Naive thymus-derived CD4-positive, alpha-beta T cell (primary cell): ENCODE measurements around the gene RHEB. TPM values are rescaled to one million over a fixed set of nuclear protein-coding genes. Genes with fewer than 3 reads are reported as not detected.

ENCODE experiments used
- ATAC-seq: fragments of 150-1000 bp; cut with Tn5 transposase; 2 replicates; pipeline ENCODE4 v1.10.0; 2021; ENCODE audit warnings: mild to moderate bottlenecking, moderate library complexity
- CTCF ChIA-PET: fragments of 350-600 bp; sonication (Branson Sonifier 250); formaldehyde crosslinking; loops from one replicate; lab custom pipeline; 2021; ENCODE audit warnings: antibody characterized with exemption; lab: Charles Lee
- POLR2A ChIA-PET: fragments of 350-600 bp; sonication (Branson Sonifier 250); formaldehyde crosslinking; loops from one replicate; lab custom pipeline; 2021; ENCODE audit warnings: antibody characterized with exemption, inconsistent platforms; lab: Charles Lee
- DNase-seq, 9 donors: peaks; one replicate each; pipeline versions ENCODE4 v3.0.0 to v3.0.0-alpha.2; 2020 to 2022; ENCODE audit warnings: mixed read lengths in 1 of 9
- H3K27ac ChIP-seq: one replicate; pipeline ENCODE4 v1.7.0; 2013; ENCODE audit warnings: mild to moderate bottlenecking, low read depth, low read length, moderate library complexity
- H3K27me3 ChIP-seq, 2 donors: one replicate each; pipeline ENCODE4 v1.7.0; 2013; ENCODE audit warnings: low read length in 2 of 2, mild to moderate bottlenecking in 2 of 2, moderate library complexity in 2 of 2; ENCODE audit not compliant: control insufficient read depth in 2 of 2, insufficient read depth in 2 of 2
- H3K36me3 ChIP-seq, 3 experiments: 1 replicate in 2 of 3; 2 replicates in 1 of 3; pipeline ENCODE4 v1.7.0; 2013; ENCODE audit warnings: low read length in 3 of 3, mild to moderate bottlenecking in 3 of 3, moderate library complexity in 1 of 3; ENCODE audit not compliant: insufficient read depth in 3 of 3, control insufficient read depth in 2 of 3
- H3K4me1 ChIP-seq, 2 donors: one replicate each; pipeline ENCODE4 v1.7.0; 2013; ENCODE audit warnings: low read length in 2 of 2, mild to moderate bottlenecking in 2 of 2, moderate library complexity in 1 of 2; ENCODE audit not compliant: control insufficient read depth in 2 of 2, insufficient read depth in 2 of 2
- H3K4me3 ChIP-seq: 2 replicates; pipeline ENCODE4 v1.7.0; 2013; ENCODE audit warnings: mild to moderate bottlenecking, low read length
- H3K9me3 ChIP-seq, 3 experiments: 1 replicate in 2 of 3; 2 replicates in 1 of 3; pipeline ENCODE4 v1.7.0; 2013; ENCODE audit warnings: low read length in 3 of 3; ENCODE audit not compliant: control insufficient read depth in 2 of 3
- H3K27ac Mint-ChIP-seq, 9 donors: one replicate each; pipeline ENCODE4 v1.8.0; 2020 to 2022; ENCODE audit warnings: mixed read lengths in 9 of 9, mild to moderate bottlenecking in 8 of 9, moderate library complexity in 5 of 9, inconsistent platforms in 2 of 9
- H3K27me3 Mint-ChIP-seq, 5 donors: one replicate each; pipeline ENCODE4 v1.8.0; 2021 to 2022; ENCODE audit warnings: mixed read lengths in 5 of 5, mild to moderate bottlenecking in 1 of 5
- H3K36me3 Mint-ChIP-seq, 5 donors: one replicate each; pipeline ENCODE4 v1.8.0; 2020 to 2022; ENCODE audit warnings: mixed read lengths in 5 of 5, mild to moderate bottlenecking in 3 of 5, inconsistent platforms in 1 of 5
- H3K4me1 Mint-ChIP-seq, 7 donors: one replicate each; pipeline ENCODE4 v1.8.0; 2020 to 2022; ENCODE audit warnings: mixed read lengths in 7 of 7, mild to moderate bottlenecking in 3 of 7, inconsistent platforms in 1 of 7
- H3K4me3 Mint-ChIP-seq, 10 donors: one replicate each; pipeline ENCODE4 v1.8.0; 2020 to 2022; ENCODE audit warnings: mild to moderate bottlenecking in 10 of 10, mixed read lengths in 10 of 10, moderate library complexity in 6 of 10, inconsistent platforms in 2 of 10
- H3K9me3 Mint-ChIP-seq, 11 donors: one replicate each; pipeline ENCODE4 v1.8.0; 2020 to 2022; ENCODE audit warnings: mixed read lengths in 11 of 11, mild to moderate bottlenecking in 4 of 11, inconsistent platforms in 1 of 11, moderate library complexity in 1 of 11
- intact Hi-C, 2 donors: fragments of 100-400 bp; cut with micrococcal nuclease; formaldehyde crosslinking; loops; one replicate each; pipeline ENCODE4 v1.15.1; 2023
- polyA plus RNA-seq, 2 donors: library from polyadenylated mRNA; unstranded; fragments of 300-500 nt; fragmentation: Illumina TruSeq; gene quantifications; one replicate each; pipeline ENCODE4 v1.2.3, GENCODE V29; 2021
- total RNA-seq, 6 experiments: library from RNA in 5 of 6; stranded (reverse) in 5 of 6; gene quantifications; 1 replicate in 5 of 6; 2 replicates in 1 of 6; pipeline ENCODE4 v1.2.3 and lab custom pipeline; 2021 to 2026

RHEB gene
- total and polyA plus RNA-seq, 7 experiments from 2014 or later = 31.2 to 62.6 (median 50.8) TPM

- Histone ChIP-seq H3K36me3 (peaks cover 0 to 23% (median 11%) of the 10 kb centered on the region in 3 experiments), H3K27ac (no peak overlapping the region), H3K9me3 (no peaks in the 10 kb centered on the region), H3K4me3 (no peak overlapping the region), H3K4me1 (peaks cover 0 to under 1% of the 10 kb centered on the region in 2 donors), H3K27me3 (no peaks in the 10 kb centered on the region)
- ATAC-seq (no peak), DNase-seq (no peak)
- intact Hi-C loops = no loop called here
- ChIA-PET CTCF (no interaction called here), POLR2A (no interaction called here)
- Mint-ChIP-seq H3K27ac (peak overlapping the region in 3 of 9 donors; percentile 9 to 61 (median 34)), H3K4me3 (peak overlapping the region in 1 of 10 donors; percentile 34), H3K36me3 (peaks cover 6 to 42% (median 11%) of the 10 kb centered on the region in 5 donors), H3K4me1 (peaks cover 31 to 51% (median 43%) of the 10 kb centered on the region in 7 donors), H3K27me3 (no peaks in the 10 kb centered on the region), H3K9me3 (no peaks in the 10 kb centered on the region)
Measured at GRCh38 chr7:151493083-151493482, 26.6 kb downstream of the RHEB start.

GRCh38 chr7:151491859-151492258 is 27.8 kb downstream of the RHEB start:
- peaks cover 22 to 39% (median 32%) of the 10 kb centered on the region in 7 donors for H3K4me1 Mint-ChIP-seq

DNA sequence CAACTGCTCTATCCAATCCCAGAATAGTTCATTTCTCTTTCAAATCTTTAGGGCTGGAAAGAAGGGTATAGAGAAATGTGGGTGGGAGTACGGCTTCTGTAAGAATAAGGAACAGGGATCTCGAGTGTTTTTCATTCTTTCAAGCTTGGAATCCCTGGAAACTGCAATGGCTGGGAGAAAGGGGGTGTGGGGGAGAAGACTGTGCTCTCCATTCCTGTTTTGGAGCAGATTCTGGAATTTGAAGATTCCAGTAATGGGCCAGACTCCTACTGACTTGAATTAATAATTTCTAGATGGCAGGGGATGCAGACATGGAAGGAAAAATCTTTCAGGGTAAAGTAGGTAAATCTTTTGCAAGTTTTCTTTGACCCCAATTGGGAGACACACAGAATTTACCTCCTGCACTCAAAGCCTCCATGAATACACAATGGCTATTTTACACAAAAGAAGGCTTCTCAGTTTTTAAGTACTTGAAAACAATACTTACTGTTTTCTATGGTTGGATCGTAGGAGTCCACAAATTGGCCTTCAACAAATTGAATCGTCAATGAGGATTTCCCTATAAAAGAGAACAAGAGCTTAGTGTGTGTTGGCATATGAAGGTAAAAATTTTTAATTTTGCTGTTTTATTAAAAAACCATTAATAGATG is 29.1 kb downstream of the RHEB start:
- Mint-ChIP-seq H3K4me3 (no peak overlapping the region), H3K36me3 (peaks cover 6 to 48% (median 21%) of the 10 kb centered on the region in 5 donors), H3K9me3 (no peaks in the 10 kb centered on the region), H3K4me1 (peaks cover 22 to 34% (median 27%) of the 10 kb centered on the region in 7 donors), H3K27ac (no peak overlapping the region), H3K27me3 (no peaks in the 10 kb centered on the region)
- Histone ChIP-seq H3K27ac (no peak overlapping the region), H3K36me3 (peaks cover 8 to 46% (median 11%) of the 10 kb centered on the region in 3 experiments), H3K4me3 (no peak overlapping the region), H3K4me1 (no peaks in the 10 kb centered on the region), H3K9me3 (no peaks in the 10 kb centered on the region), H3K27me3 (no peaks in the 10 kb centered on the region)
- ChIA-PET CTCF (interaction anchor here (0.5 to 1.5 kb wide), 2 partner anchors 26 to 175 kb away, joined by 3 to 5 read pairs; no protein-coding TSS in a partner anchor), POLR2A (no interaction called here)
- intact Hi-C loops = no loop called here
- DNase-seq (no peak), ATAC-seq (no peak)

More at GRCh38 chr7:151491859-151492258, 27.8 kb downstream of the RHEB start:
- peaks cover 6 to 41% (median 14%) of the 10 kb centered on the region in 5 donors for H3K36me3 Mint-ChIP-seq
- H3K9me3 Mint-ChIP-seq = no peaks in the 10 kb centered on the region
- ChIA-PET CTCF (interaction anchor here (0.7 kb wide), 1 partner anchor 443 kb away, joined by 3 read pairs; no protein-coding TSS in a partner anchor), POLR2A (interaction anchor here (0.6 kb wide), 1 partner anchor 43 kb away, joined by 3 read pairs; no protein-coding TSS in a partner anchor)
- no peaks in the 10 kb centered on the region for H3K4me1 ChIP-seq
- H3K4me3 Mint-ChIP-seq = no peak overlapping the region
- intact Hi-C loops = no loop called here
- no peak for DNase-seq
- peaks cover 0 to 33% (median 11%) of the 10 kb centered on the region in 3 experiments for H3K36me3 ChIP-seq
- no peak overlapping the region for H3K27ac ChIP-seq
- H3K27ac Mint-ChIP-seq = no peak overlapping the region
- no peaks in the 10 kb centered on the region for H3K9me3 ChIP-seq
- H3K27me3 ChIP-seq = no peaks in the 10 kb centered on the region
- H3K4me3 ChIP-seq = no peak overlapping the region
- ATAC-seq = no peak
- H3K27me3 Mint-ChIP-seq = no peaks in the 10 kb centered on the region

- Histone ChIP-seq H3K27me3 (no peaks in the 10 kb centered on the region), H3K4me1 (no peaks in the 10 kb centered on the region), H3K27ac (no peak overlapping the region), H3K4me3 (no peak overlapping the region), H3K36me3 (peaks cover 10 to 57% (median 11%) of the 10 kb centered on the region in 3 experiments), H3K9me3 (no peaks in the 10 kb centered on the region)
- H3K4me3 Mint-ChIP-seq = no peak overlapping the region
- no peaks in the 10 kb centered on the region for H3K9me3 Mint-ChIP-seq
- DNase-seq (no peak), ATAC-seq (no peak)
- intact Hi-C loops = no loop called here
- CTCF ChIA-PET = interaction anchor here (1.1 to 1.5 kb wide), 2 partner anchors 27 to 183 kb away, joined by 3 read pairs; no protein-coding TSS in a partner anchor
- H3K27me3 Mint-ChIP-seq = no peaks in the 10 kb centered on the region
- peaks cover 20 to 26% (median 23%) of the 10 kb centered on the region in 7 donors for H3K4me1 Mint-ChIP-seq
- H3K36me3 Mint-ChIP-seq = peaks cover 6 to 48% (median 21%) of the 10 kb centered on the region in 5 donors
- H3K27ac Mint-ChIP-seq = no peak overlapping the region
- POLR2A ChIA-PET = interaction anchor here (0.9 kb wide), 1 partner anchor 144 kb away, joined by 4 read pairs; no protein-coding TSS in a partner anchor
Measured at GRCh38 chr7:151489498-151489897, 30.2 kb downstream of the RHEB start.

DNA sequence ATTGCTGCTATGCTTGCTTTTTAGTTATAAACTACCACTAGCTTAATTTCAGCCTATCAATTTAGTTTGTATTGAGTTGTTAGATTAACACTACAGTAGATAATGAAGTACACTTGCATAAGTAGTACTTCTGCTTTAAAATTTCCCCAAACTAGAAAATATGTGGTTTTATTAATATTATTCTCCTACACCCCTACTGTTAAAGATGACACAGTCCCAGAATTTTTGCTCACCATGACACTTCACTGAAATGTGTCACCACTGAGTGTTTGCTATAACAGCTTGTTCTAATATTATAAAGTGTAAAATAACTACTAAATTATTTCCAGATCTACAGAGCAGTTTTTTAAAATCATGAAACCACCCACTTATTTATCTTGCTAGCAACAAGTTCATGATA is 31.6 kb downstream of the RHEB start:
- Mint-ChIP-seq H3K36me3 (peaks cover 6 to 52% (median 28%) of the 10 kb centered on the region in 5 donors), H3K27me3 (no peaks in the 10 kb centered on the region), H3K9me3 (no peaks in the 10 kb centered on the region), H3K4me1 (peaks cover 10 to 16% (median 12%) of the 10 kb centered on the region in 7 donors), H3K27ac (no peak overlapping the region), H3K4me3 (no peak overlapping the region)
- no peaks in the 10 kb centered on the region for H3K27me3 ChIP-seq
- ATAC-seq (no peak), DNase-seq (no peak)
- H3K27ac ChIP-seq = no peak overlapping the region
- intact Hi-C loops = no loop called here
- ChIA-PET CTCF (no interaction called here), POLR2A (no interaction called here)
- no peaks in the 10 kb centered on the region for H3K4me1 ChIP-seq
- no peaks in the 10 kb centered on the region for H3K9me3 ChIP-seq
- no peak overlapping the region for H3K4me3 ChIP-seq
- peaks cover 11 to 69% (median 12%) of the 10 kb centered on the region in 3 experiments for H3K36me3 ChIP-seq

- ATAC-seq (no peak), DNase-seq (no peak)
- H3K36me3 Mint-ChIP-seq = peaks cover 6 to 59% (median 31%) of the 10 kb centered on the region in 5 donors
- H3K36me3 ChIP-seq = peaks cover 11 to 73% (median 12%) of the 10 kb centered on the region in 3 experiments
- ChIA-PET POLR2A (no interaction called here), CTCF (no interaction called here)
- no peaks in the 10 kb centered on the region for H3K27me3 ChIP-seq
- H3K4me3 Mint-ChIP-seq = no peak overlapping the region
- peaks cover 7 to 21% (median 13%) of the 10 kb centered on the region in 7 donors for H3K4me1 Mint-ChIP-seq
- H3K27ac Mint-ChIP-seq = no peak overlapping the region
- H3K27ac ChIP-seq = no peak overlapping the region
- no peaks in the 10 kb centered on the region for H3K9me3 ChIP-seq
- H3K27me3 Mint-ChIP-seq = no peaks in the 10 kb centered on the region
- no peaks in the 10 kb centered on the region for H3K4me1 ChIP-seq
- no peak overlapping the region for H3K4me3 ChIP-seq
- H3K9me3 Mint-ChIP-seq = no peaks in the 10 kb centered on the region
- intact Hi-C loops = no loop called here
Measured at GRCh38 chr7:151487228-151487627, 32.5 kb downstream of the RHEB start.
